Effector CD8-positive, alpha-beta T cell (primary cell): ENCODE results near the gene GLT6D1.
"Not testable (repeated sequence)": the region's sequence is repeated elsewhere in the genome, so short reads cannot be mapped to it uniquely, and the experiment has no call there.

Source experiments
- DNase-seq: peaks from one replicate; lab custom pipeline; 2025; lab: John Stamatoyannopoulos, UW
- total RNA-seq, 4 experiments: gene quantifications; one replicate each; lab custom pipeline; 2026; lab: John Stamatoyannopoulos, UW

The GLT6D1 gene, protein sequence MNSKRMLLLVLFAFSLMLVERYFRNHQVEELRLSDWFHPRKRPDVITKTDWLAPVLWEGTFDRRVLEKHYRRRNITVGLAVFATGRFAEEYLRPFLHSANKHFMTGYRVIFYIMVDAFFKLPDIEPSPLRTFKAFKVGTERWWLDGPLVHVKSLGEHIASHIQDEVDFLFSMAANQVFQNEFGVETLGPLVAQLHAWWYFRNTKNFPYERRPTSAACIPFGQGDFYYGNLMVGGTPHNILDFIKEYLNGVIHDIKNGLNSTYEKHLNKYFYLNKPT
- total RNA-seq: 0 reads per million in 4 experiments

DNA sequence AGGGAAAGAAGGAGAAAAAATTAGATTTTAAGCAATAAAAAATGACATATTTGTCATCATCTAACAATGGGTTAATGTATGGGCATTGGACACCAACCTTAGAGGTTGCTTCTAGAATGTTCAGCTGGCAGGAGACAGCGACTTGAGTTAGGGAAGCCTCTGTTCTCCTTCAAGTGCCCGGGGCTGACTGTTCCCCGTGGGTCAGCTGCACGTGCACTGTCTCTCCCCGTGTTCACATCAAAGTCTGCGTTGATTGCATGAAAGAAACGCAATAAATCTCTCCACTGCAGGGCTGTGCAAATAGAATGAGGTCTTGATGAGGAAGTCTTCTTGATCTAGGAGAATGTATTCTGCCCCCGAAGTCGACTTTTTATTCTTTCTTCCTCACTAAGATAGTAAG, at the start of gene GLT6D1:
GLT6D1 (minus strand) TSS at position 345 of the 400 bp plus-strand sequence. CDS start 353 bp downstream, outside the sequence.
- DNase-seq: no peak

DNA sequence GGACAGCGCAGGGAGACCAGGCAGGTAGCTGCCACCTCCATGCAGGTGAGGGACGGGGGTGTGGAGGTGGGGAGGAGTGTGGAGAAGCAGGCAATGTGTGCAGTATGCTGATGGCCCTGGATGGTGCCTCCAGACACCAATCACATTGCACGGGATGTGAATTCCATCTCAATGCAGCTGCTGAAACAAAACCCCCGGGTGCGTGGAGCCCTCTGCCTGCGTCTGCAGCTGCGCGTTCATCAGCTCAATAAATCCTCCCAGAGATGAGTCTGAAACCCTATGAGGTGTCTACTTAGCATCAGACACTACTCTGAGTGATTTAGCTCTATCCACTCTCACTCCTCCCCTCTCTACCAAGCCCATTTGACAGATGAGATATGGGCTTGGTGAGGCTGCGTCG, 49.7 kb upstream of the GLT6D1 start:
- DNase-seq: no peak

DNA sequence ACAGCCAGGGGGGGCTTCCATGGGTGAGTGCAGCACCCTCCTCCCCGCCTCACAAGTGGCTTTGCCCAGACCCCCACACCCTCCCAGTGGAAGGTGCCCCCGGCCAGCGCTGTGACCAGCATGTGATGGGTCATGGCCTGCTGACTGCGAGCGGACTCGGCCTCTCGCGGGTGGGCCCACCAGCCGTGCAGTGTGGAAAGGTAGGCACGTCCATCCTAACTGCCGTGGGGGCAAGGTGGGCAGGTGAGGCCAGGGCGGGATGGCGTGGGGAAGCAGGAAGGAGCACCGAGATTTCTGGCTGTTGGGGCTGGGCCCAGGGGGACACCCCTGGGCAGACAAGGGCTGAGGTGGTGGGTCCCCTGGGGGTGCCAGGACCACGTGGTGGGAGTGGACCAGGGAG, 47.9 kb upstream of the GLT6D1 start:
- no peak for DNase-seq

DNA sequence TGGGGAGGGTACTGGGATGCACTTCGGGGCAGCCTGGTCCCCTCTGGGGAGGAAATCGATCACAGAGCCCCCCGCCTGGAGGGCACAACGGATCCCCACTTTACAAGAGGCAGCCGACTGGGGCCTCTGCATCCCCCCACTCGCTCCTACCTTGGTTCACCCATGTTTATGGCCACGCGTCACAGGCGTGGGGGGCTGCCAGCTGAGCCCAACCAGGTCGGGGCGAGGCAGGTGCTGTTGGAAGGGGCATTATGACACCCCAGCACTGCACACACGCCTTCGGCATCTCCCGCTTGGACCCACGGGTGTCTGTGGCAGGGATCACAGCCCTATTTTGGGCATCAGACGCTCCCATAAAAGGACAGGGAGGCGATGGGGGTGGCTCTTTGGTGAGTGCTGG, 45.4 kb upstream of the GLT6D1 start:
- DNase-seq: no peak

DNA sequence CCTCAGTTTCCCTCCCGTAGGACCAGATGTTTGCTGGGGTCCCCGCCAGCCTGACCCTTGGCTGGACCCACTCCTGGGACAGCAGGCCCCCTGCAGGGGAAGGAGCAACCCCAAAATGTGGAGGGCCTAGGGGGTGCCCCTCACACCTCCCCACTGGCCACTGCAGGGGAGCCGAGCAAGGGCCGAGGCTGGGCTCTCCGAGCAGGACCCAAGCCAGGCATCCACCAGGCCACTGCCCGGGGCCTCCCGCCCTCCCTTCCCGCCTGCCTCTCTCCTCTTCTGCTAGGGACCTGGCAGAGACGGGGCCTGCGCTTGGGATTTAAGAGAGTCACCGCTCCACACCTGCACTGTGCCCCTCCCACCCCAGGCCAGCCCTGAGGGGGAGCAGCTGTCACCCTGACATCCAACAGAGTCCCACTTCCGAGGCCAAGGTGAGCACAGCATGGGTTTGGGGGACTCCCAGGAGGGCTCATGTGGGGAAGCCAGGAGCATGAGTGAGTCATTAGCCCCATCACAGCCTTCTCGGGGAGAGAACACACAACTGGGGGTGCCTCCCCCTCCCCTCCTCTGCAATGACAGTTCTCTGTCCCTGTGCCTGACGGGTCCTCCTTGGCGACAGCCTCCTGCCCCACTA, 44.2 kb upstream of the GLT6D1 start:
- no peak for DNase-seq

DNA sequence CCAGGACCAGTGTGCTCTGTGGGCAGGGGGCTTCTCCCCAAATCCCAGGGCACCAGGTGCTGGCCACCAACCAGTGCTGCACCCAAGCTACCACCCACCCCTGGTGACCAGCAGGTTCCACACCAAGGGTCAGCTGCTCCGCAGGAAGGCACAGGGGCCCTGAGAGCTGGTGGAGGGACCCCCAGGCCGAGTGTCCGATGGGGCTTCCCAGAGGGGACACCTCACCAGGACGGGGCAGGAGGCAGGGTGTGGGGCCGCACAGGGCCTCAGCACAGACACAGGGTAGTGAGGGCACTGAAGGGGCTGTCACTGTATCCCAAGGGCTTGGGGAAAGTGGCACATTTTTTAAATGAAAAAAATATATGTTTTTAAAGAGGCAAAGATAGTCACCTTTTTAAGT, 41.8 kb upstream of the GLT6D1 start:
- no peak for DNase-seq

DNA sequence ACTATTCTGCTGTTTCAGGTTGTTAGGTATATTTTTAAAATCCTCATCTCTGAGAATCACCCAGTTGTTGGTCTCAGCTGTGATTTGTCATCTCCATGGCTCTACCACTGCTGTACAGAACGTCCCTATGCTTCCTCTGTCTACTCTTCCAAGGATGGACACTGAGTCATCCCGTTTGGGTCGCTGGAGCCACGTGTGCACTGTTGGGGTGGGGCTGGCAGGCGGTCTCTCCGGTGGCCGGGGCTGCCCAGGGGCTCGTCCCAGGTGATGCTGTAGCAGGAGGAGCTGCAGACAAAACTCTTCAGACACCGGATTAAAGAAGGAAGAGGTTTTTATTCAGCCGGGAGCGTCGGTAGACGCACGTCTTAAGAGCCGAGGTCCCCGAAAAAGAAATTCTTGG, 40.7 kb upstream of the GLT6D1 start:
- DNase-seq: no peak

DNA sequence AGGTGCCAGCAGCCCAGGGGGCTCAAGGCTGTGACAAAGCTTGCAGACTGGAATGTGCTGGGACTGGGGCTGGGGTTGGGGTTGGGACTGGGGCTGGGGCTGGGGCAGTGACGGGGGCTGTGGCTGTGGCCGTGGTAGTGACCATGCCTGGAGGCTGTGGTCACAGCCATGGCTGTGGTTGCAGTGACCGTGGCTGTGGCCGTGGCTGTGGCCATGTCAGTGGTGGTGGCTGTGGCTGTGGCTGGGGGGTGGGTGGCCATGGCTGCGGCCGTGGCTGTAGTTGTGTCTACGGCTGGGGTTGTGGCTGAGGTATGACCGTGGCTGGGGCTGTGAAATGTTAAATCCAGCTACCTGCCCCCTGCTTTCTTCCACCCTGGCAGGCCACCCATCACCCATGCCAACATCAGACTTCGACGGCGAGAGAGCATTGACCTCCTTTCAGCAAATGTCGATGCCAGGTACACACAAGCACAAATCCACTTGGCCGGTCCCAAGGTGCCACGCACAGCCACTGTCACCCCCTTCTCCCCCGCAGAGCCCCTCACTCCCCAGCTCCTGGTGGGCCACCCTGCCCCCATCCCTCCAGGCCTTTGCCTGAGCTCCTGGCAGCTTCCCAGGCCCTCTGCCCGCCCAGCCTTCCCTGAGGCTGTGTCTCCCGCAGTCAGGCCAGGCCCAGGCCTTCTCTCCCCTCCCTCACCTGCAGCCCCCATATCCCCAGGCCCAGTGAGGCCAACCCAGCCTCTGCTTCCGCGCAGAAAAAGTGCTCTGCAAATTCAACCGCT, 39.1 kb upstream of the GLT6D1 start:
- no peak for DNase-seq

DNA sequence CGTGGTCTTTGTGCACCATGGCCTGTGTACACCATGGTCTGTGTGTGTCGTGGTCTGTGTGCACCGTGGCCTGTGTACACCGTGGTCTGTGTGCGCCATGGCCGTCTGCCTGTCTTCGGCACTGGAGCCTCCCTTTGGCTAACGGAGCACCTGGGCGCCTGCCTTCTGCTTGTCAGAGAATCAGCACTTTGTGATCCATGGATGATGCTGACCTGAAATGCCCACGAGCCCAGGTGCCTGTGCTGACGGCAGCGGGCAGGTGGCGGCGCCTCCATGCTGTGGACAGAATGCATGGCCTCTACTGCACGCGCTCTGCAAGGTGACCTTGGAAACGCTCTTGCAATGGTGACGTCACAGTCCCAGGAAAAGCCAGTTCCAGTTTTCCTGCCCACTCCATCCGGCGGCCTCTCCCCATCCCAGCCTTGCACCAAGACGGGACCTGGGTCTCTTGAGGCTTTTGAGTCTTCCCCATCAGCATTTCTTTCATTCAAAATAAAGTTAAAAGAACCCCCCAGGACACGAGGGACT, 38.4 kb upstream of the GLT6D1 start:
- no peak for DNase-seq

DNA sequence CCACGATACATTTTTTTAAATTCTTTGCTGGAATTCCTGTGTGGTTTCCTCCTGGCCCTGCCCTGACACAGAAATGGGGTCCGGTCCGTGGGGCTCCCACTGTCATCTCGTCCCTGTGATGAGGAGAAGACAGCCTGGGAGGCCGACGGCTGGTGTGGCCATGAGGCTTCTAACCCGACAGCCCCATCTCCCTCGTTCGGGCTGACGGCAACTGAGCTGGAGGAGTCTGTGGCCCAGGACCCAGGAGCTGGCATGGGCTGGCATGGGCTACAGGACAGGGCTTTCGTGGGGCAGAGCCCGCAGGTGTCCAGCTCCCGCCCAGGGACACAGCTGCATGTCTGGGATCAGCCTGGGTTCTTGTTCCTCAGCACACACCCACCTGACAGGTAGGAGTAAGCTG, 37.6 kb upstream of the GLT6D1 start:
- no peak for DNase-seq

DNA sequence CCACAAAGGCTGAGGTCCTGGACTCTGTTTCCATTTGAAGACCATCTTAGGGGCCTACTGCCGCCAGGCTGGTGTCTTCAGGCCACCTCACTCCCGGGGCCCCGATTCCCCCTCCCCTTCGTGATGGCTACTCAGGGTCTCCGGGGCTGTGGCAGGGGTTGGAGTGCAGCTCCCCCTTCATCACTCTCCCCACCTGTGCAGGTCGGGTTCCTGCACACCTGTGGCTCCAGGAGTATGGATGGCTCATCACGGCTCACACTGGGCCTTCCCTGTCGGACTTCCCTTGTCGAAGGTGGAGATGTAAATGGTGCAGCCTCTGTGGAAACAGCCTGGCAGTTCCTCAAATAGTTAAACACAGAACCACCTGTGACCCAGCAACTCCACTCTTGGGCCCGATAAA, 35.6 kb upstream of the GLT6D1 start:
- no peak for DNase-seq

DNA sequence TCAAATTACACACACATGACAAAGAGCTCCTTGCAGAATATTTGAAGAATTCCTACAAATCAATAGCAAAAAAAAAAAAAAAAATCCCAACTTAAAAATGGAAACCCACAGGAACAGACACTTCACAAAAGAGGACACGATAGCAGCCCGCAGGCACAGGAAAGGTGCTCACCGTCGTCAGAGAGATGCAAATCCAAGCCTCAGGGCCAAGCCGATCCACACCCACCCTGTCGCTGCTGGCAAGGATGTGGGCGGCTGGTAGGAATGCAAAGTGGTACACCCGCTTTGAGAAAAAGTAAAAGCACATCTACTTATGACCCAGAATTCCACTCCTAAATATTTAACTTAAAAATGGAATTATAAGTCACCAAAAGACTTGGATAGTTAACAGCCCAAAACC, 34.6 kb upstream of the GLT6D1 start:
- DNase-seq: no peak

DNA sequence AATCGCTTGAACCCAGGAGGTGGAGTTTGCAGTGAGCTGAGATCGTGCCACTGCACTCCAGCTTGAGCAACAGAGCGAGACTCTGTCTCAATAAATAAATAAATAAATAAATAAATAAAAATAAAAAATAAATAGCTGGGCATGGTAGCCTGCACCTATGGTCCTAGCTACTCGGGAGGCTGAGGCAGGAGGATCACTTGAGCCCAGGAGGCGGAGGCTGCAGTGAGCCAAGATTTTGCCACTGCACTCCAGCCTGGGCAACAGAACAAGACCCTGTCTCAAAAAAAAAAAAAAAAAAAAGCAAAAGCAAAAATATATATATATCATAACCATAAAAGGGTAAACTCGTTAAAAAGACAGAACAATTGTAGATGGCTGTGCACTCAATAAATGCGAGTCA, 33.4 kb upstream of the GLT6D1 start:
- not testable (repeated sequence) for DNase-seq

DNA sequence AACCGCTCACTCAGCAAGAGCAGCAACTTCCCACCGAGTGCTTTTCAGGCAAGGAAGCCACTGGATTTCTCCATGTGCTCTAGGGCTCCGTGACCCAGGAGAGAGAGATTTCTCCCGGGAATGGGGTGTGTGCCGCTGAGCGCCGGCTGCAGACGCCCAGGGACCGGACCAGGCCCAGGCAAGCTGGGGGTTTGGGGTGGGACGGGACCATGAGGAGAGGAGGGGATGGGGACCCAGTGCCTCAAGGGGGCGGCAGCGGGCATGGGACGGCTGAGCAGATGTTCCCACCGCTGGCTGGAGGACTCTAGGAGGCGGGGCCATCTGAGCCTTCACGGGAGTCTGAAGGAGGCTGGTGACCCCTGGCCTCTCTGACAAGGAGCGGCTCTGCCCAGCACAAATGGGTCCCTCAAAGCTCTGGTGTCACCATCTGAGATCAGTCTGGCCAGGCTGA, 32.3 kb upstream of the GLT6D1 start:
- no peak for DNase-seq

DNA sequence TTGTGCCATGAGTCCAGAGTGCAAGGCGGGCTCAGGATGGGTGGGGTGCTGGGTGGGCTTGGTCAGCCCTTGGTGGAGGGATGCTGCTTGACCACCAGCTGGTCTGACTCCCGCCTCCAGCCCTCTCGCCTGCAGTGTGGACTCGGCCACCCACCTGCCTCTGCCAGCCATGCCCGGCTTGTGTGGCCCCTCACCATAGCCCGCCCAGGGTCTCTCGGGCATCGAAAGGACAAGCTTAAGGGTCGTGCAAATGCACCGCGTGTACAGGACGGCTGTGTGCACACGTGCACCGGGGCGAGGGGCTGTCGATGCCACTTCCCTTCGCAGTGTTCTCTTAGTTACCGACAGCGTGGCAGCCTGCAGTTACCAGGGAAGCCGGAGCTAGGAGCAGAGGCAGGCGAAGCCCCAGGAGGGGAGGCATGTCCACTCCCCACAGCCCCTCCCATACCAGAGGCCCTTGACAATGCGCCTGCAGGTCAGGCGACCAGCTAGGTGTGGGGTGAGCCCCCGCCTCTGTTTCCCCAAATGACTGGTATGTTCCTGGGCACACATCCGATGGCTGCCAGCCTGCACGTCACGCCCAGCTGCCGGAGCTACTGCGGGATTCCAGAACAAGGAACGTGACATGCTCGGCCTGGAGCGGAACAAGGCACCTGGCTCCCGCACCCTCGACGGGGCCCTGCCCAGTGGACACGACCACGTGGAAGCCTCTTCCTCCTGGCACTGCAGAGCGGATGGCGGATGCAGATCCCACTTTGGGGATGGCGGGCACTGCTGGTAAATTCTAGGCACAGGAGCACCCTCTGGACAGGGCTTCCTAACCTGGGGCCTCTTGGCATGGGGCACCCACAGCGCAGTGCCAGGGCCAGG, 31.6 kb upstream of the GLT6D1 start:
- DNase-seq: no peak

DNA sequence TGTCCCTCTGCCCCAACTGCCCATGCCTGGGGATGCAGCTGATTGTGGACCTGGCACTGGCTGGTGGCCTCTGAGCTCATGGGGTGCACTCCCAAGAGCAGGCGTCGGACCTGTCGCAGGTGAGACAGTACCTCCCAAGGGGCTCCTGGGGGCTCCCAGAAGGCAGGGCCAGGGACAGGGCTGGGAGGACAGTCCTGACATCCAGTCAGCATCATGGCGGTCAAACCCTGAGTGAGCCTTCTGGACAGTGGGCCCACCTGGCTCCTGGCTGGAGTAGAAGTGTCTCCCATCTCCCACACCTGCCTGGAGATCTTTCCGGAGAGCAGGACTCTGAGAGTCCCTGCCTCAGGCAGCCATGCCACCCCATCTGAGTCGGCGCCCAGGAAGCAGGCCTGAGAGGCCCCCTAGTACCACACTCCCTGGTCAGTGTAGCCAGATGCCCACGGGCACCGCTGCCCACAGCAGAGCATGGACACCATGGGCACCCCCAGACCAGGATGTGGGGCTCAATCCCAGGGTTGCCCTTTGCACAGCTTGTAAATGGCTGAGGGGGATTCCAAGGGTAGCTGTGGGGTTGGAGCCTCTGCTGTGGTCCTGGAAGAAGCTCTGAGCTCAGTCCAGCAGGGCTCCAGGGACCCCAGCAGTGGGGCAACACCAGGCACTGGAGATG, 30.4 kb upstream of the GLT6D1 start:
- DNase-seq: no peak

DNA sequence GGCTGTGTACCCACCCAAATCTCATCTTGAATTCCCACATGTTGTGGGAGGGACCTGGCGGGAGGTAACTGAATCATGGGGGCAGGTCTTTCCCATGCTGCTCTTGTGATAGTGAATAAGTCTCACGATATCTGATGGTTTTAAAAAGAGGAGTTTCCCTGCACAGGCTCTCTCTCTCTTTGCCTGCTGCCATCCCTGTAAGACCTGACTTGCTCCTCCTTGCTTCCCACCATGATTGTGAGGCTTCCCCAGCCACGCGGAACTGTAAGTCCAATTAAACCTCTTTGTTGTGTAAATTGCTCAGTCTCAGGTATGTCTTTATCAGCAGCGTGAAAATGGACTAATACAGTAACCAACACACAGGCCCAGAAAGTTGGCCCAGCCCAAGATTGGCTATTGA, 29.7 kb upstream of the GLT6D1 start:
- not testable (repeated sequence) for DNase-seq

DNA sequence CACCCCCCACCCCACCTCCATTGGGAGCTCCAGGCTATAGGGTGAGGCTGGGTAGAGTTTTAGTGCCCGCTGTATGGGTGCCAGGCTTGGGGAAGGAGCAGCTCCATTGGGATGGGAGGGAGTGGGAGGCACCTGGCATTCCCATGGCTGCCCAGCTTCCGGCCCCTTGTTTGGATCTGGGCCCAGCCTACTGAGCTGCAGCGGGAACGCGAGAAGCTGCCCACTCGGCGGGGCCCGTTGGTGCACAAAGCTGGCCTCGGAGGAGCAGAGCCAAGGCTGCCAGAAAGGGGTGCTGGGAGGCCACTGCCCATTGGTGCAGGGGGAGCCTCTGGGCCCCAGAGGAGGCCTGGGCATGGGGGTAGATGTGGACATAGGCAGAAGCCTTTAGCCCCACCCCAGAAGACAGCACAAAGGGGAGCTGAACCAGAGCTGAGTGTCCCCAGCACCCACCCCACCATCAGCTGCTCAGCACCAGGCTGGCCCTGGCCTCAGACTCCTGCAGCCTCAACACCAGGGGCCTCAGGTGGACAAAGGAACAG, 28.2 kb upstream of the GLT6D1 start:
- DNase-seq: no peak

DNA sequence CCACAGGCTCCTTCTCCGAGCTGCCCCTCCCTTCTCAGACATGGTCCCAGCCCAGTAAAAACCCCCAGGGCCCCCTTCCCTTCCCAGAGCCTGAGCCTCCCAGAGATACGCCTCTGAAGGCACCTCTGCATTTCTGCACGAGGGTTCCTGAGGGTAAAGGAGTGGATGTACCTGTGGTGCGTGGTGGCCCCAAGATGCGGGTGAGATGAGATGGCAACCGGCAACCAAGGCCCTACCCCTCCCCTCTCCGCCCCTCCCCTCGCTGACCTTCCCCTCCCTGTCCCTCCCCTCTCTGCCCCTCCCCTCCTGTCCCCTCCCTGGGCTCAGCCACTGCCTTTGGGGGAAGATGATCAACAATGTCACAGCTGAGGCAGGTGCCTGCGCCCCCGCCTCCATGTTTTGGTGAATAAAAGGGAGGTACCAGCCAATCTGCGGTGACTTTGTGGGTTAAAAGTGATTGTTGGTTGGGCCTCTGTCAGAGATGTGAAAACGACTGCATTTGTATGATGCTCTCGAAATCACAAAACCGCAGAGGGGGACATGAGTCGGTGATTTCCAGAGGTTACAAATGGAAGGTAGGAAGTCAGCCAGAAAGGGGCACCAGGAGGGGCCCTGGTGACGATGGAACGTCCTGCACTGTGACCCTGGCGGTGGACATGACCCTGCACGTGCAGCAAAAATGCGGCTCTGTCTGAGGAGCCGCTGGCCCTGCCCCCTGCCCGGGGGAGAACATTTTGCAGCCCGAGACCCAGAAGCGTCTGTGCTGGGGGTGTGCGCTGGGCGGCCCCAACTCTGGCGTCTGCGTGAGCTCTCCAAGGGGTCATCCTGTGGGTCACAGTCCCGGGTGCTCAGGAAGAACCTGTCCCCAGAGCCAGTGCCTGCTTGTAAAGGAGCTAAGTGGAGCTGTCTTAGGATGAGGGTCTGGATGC, 27.5 kb upstream of the GLT6D1 start:
- no peak for DNase-seq

DNA sequence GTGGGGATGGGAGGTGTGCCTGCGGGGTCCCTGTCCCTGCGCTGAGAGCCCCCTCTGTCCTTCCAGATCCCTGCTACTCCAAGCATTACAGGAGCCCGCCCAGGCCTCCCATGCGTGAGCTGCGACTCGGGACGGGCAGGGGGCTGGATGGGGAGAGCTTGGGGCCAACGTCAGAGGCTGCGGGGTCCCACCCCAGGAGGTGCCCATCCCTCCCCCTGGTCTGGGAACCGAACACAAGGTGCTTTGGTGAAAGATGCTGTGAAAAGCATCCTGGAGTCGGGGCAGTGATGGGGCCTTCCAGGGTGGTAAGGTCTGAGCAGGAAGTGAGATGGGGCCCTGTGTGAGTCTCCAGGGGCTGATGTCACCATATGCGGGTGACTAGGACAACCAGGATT, 26.5 kb upstream of the GLT6D1 start:
- no peak for DNase-seq
